ENCODE data around the gene C19orf85.
A peak's percentile ranks its signal among the peaks of the same experiment; 100 is the strongest.

The C19orf85 gene

GRCh38 chr19:55462722-55463121 lies 1.8 kb downstream of the C19orf85 start:
- TF ChIP-seq, protein P1, sequence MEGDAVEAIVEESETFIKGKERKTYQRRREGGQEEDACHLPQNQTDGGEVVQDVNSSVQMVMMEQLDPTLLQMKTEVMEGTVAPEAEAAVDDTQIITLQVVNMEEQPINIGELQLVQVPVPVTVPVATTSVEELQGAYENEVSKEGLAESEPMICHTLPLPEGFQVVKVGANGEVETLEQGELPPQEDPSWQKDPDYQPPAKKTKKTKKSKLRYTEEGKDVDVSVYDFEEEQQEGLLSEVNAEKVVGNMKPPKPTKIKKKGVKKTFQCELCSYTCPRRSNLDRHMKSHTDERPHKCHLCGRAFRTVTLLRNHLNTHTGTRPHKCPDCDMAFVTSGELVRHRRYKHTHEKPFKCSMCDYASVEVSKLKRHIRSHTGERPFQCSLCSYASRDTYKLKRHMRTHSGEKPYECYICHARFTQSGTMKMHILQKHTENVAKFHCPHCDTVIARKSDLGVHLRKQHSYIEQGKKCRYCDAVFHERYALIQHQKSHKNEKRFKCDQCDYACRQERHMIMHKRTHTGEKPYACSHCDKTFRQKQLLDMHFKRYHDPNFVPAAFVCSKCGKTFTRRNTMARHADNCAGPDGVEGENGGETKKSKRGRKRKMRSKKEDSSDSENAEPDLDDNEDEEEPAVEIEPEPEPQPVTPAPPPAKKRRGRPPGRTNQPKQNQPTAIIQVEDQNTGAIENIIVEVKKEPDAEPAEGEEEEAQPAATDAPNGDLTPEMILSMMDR (IDR thresholded peaks at IDR 0.05; ENCODE audit: control insufficient read depth, insufficient read depth, low read depth, low read length, missing control alignments): no peak
- no peak for DNase-seq (ENCODE audit: low read depth)
- H3K4me3 ChIP-seq (ENCODE audit: control insufficient read depth, low read depth, low read length): no peak overlapping the region

GRCh38 chr19:55461974-55462626 lies 2.5 kb downstream of the C19orf85 start:
- DNase-seq (ENCODE audit: low read depth): no peak
- TF ChIP-seq, protein P1 (IDR thresholded peaks at IDR 0.05; ENCODE audit: control insufficient read depth, insufficient read depth, low read depth, low read length, missing control alignments): no peak
- H3K4me3 ChIP-seq (ENCODE audit: control insufficient read depth, low read depth, low read length): peak overlapping the region; percentile 49

DNA sequence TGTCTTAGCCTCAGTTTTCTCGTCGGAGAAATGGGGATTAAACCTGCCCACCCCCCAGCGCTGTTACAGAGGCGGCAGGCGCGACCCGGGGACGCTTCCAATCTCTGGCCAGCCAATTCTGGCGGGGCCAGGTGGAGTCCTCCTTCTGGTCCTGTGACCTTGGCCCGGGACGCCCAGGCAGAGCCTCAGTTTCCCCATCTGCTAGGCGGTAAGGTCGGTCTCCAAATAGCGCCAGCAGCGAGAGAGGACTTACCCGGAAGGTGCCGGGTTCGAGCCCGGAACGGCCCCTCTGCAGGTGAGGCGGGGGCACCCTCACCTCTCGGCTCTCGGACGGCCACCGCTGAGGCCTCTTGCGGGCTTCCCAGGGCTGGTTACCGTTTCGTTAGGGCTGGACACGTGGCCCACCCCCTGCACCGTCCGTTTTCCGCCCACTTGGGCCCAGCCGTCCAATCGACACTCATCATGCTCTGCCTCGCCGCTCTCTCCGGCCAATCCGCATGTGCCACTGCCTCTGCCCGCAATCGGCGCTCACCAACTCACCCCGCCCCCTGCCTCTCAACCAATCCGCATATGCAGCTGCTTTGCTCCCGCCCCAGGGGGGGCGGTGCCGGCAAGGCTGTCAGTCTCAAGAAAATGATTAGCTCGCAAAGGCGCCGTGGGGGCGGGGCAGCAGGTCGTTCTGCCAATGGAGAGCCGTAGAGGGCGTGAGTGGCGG lies 3.1 kb downstream of the C19orf85 start, which contains the start of gene ISOC2:
TSS of gene ISOC2 (minus strand) at position 384 of the 715 bp plus-strand sequence. CDS start 5,156 bp downstream, outside the sequence.
- TF ChIP-seq, protein P1 (IDR thresholded peaks at IDR 0.05; ENCODE audit: control insufficient read depth, insufficient read depth, low read depth, low read length, missing control alignments): no peak
- peak within 1 kb of the TSS; percentile 93 for H3K4me3 ChIP-seq (ENCODE audit: control insufficient read depth, low read depth, low read length)
- peak; percentile 99 for DNase-seq (ENCODE audit: low read depth)

DNA sequence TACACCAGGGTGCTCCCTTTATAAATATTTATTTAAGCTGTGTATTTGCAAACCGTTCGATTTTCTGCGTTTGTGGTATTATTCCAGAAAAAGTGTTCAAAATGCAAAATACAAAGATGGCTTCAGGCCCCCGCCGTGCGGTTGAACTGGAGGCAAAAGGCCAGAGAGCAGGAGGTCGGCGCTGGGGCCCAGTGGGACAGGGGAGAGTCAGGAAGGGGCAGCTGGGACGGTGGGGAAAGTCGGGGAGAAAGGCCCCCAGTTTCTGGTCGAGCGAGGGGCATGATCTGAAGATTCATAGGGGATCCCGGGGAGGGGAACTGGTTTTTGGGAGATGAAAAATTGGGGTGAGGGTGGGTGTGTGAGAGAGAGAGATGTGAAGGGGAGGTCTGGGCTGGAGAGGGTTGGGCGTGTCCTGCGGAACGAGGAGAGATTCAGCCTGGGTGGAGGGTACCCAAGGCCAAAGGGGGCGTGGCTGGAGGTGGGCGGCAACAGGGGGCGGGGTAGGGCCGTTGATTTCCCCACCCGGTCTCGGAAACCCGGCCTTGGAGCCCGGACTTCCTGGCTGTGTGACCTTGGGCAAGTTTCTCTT lies 3.8 kb downstream of the C19orf85 start:
- DNase-seq (ENCODE audit: low read depth): peak; percentile 52
- peak overlapping the region; percentile 93 for H3K4me3 ChIP-seq (ENCODE audit: control insufficient read depth, low read depth, low read length)
- TF ChIP-seq, protein P1 (IDR thresholded peaks at IDR 0.05; ENCODE audit: control insufficient read depth, insufficient read depth, low read depth, low read length, missing control alignments): no peak

DNA sequence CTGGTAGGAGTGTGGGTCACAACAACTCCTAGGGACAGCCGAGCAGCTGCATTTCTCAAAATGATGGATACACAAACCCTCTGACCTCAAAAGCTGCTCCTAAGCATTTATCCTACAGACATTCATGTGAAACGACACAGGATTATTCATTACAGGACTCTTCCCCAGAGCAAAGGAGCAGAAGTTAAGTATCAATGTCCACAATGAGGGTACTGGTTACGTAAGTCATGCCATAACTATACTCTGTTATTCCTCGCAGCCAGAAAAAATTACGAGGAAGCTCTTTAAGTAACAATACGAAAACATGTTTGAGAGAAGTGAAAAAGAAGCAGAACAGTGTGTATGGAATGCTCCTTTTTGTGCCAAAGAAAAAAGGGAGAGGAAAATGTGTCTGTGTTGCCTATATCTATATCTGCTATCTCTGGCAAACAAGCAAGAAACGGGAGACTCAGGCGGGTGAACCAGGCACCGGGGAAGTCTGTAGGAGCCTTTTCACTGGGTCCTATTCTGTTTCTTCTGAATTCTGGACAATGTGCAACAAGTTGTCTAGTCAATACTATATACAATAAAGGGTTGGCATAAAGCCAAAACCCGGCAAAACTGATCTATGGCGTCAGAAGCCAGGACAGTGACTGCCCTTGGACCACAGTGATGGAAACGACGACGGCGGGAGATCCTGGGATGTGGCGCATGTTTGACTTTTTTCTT lies 4.4 kb downstream of the C19orf85 start:
- no peak for DNase-seq (ENCODE audit: low read depth)
- peak overlapping the region; percentile 93 for H3K4me3 ChIP-seq (ENCODE audit: control insufficient read depth, low read depth, low read length)
- TF ChIP-seq, protein P1 (IDR thresholded peaks at IDR 0.05; ENCODE audit: control insufficient read depth, insufficient read depth, low read depth, low read length, missing control alignments): no peak

- no peak overlapping the region for H3K4me3 ChIP-seq (ENCODE audit: control insufficient read depth, low read depth, low read length)
- TF ChIP-seq, protein P1 (IDR thresholded peaks at IDR 0.05; ENCODE audit: control insufficient read depth, insufficient read depth, low read depth, low read length, missing control alignments): no peak
- no peak for DNase-seq (ENCODE audit: low read depth)
These were observed 5.0 kb downstream of the C19orf85 start for GRCh38 chr19:55459551-55459949.
